Body of pancreas (tissue), 4 donors: ENCODE data around the gene PIP4P1. TPM values are rescaled to one million over a fixed set of nuclear protein-coding genes. Genes with fewer than 3 reads are reported as not detected.
"Not testable (repeated sequence)": the region's sequence is repeated elsewhere in the genome, so short reads cannot be mapped to it uniquely, and the experiment has no call there.

Experiments used
- ATAC-seq: fragments of 150-250 bp; one replicate; pipeline ENCODE4 v1.9.1; 2016
- DNase-seq, 4 donors: peaks; one replicate each; pipeline ENCODE4 v3.0.0-alpha.2; 2019
- H3K27ac ChIP-seq, 4 donors: fragments of 200-600 bp; sonication (generic); 1 replicate in 3 of 4; 2 replicates in 1 of 4; pipeline versions ENCODE4 v1.5.1 to v1.6.1; 2016 to 2019; ENCODE audit warnings: mild to moderate bottlenecking in 1 of 4, mixed read lengths in 1 of 4, moderate library complexity in 1 of 4
- H3K27me3 ChIP-seq, 2 donors: fragments of 200-600 bp; sonication (generic); one replicate each; pipeline ENCODE4 v1.6.0; 2016; ENCODE audit warnings: mild to moderate bottlenecking in 1 of 2
- H3K36me3 ChIP-seq, 2 donors: fragments of 200-600 bp; sonication (generic); replicated peaks in 1 of 2; 2 replicates each; pipeline ENCODE4 v1.5.1; 2016; ENCODE audit warnings: low read depth in 2 of 2; ENCODE audit not compliant: insufficient read depth in 1 of 2
- H3K4me1 ChIP-seq: fragments of 200-600 bp; sonication (generic); one replicate; pipeline ENCODE4 v1.6.0; 2016
- H3K4me3 ChIP-seq, 2 donors: fragments of 200-600 bp; sonication (generic); 1 replicate in 1 of 2; 2 replicates in 1 of 2; pipeline ENCODE4 v1.5.1; 2016 to 2019
- H3K9me3 ChIP-seq, 3 donors: fragments of 200-600 bp; sonication (generic); 1 replicate in 2 of 3; 2 replicates in 1 of 3; pipeline ENCODE4 v1.5.1; 2016
- POLR2A ChIP-seq, 3 donors: fragments of 450-650 bp; IDR thresholded peaks; one replicate each; pipeline ENCODE4 v1.6.1; 2016; ENCODE audit warnings: antibody characterized with exemption in 3 of 3, mild to moderate bottlenecking in 2 of 3
- WGBS, 2 donors: methylation state at CpG; one replicate each; pipeline ENCODE4 v1.1.5; 2017; 5-methylcytosine and 5-hydroxymethylcytosine counted together
- intact Hi-C: fragments of 100-400 bp; cut with DNase I; formaldehyde crosslinking; loops from one replicate; pipeline ENCODE4 v1.15.1; 2023
- total RNA-seq, 2 donors: library from RNA; depleted of rRNA; stranded (reverse); fragments of >200 nt; gene quantifications; one replicate each; pipeline ENCODE4 v1.1.0, GENCODE V29; 2016
- TF ChIP-seq, protein P1 (sequence below), 7 experiments: fragments of 450-650 bp in 4 of 7; fragments of 200-600 bp in 3 of 7; sonication (generic) in 3 of 7; IDR thresholded peaks; one replicate each; pipeline ENCODE4 v1.5.1; 2016 to 2019; ENCODE audit warnings: antibody characterized with exemption in 7 of 7

The PIP4P1 gene
- total RNA-seq, 2 donors from 2014 or later, result 12.2 to 12.5 TPM

DNA sequence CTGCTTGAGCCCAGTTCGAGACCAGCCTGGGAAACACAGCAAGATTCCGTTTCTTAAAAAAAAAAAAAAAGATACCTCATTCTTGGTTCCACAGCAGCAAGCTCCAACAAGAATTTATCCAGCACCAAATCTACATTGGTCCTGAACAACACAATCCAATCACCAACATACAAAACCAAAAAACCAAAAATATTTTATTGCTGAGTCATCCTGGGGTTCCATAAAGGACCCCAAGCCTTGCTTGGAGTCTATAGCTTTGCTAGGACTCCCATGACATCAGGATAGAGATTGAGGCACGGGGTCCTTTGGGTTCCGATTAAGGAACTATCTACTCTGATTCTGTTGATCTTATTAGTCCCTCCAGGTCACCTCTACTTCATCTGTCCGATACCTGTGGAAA lies 14.3 kb downstream of the PIP4P1 start:
- no peak overlapping the region for H3K27ac ChIP-seq
- WGBS, 2 donors, result 93 to 94% methylated on average over 5 of the region's 5 CpGs
- intact Hi-C loops, result no loop called here
- H3K27me3 ChIP-seq, result no peaks in the 10 kb centered on the region
- peaks cover 27 to 32% of the 10 kb centered on the region in 2 donors for H3K36me3 ChIP-seq
- H3K4me3 ChIP-seq, result no peak overlapping the region
- DNase-seq (no peak), ATAC-seq (no peak)
- no peaks in the 10 kb centered on the region for H3K9me3 ChIP-seq
- H3K4me1 ChIP-seq, result no peaks in the 10 kb centered on the region
- TF ChIP-seq, protein P1, sequence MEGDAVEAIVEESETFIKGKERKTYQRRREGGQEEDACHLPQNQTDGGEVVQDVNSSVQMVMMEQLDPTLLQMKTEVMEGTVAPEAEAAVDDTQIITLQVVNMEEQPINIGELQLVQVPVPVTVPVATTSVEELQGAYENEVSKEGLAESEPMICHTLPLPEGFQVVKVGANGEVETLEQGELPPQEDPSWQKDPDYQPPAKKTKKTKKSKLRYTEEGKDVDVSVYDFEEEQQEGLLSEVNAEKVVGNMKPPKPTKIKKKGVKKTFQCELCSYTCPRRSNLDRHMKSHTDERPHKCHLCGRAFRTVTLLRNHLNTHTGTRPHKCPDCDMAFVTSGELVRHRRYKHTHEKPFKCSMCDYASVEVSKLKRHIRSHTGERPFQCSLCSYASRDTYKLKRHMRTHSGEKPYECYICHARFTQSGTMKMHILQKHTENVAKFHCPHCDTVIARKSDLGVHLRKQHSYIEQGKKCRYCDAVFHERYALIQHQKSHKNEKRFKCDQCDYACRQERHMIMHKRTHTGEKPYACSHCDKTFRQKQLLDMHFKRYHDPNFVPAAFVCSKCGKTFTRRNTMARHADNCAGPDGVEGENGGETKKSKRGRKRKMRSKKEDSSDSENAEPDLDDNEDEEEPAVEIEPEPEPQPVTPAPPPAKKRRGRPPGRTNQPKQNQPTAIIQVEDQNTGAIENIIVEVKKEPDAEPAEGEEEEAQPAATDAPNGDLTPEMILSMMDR (IDR thresholded peaks at IDR 0.05), result no peak

DNA sequence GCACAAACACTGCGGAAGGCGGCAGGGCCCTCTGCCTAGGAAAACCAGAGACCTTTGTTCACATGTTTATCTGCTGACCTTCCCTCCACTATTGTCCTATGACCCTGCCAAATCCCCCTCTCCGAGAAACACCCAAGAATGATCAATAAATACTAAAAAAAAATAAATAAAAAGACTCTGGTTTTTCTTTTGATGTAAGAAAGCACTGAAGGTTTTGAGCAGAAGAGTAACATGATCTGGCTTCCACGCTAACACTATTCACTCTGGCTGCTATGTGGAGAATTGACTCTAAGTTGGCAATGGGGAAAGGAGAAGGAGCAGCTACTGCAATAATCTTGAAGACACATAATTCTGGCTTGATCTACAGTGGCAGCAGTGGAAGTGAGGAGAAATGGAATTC lies 17.6 kb downstream of the PIP4P1 start:
- H3K27me3 ChIP-seq, ATAC-seq, H3K4me1 ChIP-seq, H3K9me3 ChIP-seq, H3K4me3 ChIP-seq, H3K27ac ChIP-seq, intact Hi-C loops, DNase-seq: not testable (repeated sequence)
- H3K36me3 ChIP-seq, result peaks cover 17 to 22% of the 10 kb centered on the region in 2 donors
- 53 to 65% methylated on average over 4 of the region's 4 CpGs for WGBS, 2 donors

GRCh38 chr14:20441461-20441860 lies 19.8 kb downstream of the PIP4P1 start:
- no peak for DNase-seq
- Histone ChIP-seq H3K27ac (no peak overlapping the region), H3K36me3 (peaks cover under 1 to 8% of the 10 kb centered on the region in 2 donors), H3K27me3 (no peaks in the 10 kb centered on the region), H3K9me3 (no peaks in the 10 kb centered on the region), H3K4me1 (no peaks in the 10 kb centered on the region), H3K4me3 (no peak overlapping the region)
- TF ChIP-seq, protein P1 (IDR thresholded peaks at IDR 0.05), result no peak
- TF ChIP-seq POLR2A (IDR thresholded peaks at IDR 0.05), result no peak
- intact Hi-C loops, result no loop called here
- 90% methylated on average over 2 of the region's 2 CpGs for WGBS, 2 donors
- no peak for ATAC-seq

DNA sequence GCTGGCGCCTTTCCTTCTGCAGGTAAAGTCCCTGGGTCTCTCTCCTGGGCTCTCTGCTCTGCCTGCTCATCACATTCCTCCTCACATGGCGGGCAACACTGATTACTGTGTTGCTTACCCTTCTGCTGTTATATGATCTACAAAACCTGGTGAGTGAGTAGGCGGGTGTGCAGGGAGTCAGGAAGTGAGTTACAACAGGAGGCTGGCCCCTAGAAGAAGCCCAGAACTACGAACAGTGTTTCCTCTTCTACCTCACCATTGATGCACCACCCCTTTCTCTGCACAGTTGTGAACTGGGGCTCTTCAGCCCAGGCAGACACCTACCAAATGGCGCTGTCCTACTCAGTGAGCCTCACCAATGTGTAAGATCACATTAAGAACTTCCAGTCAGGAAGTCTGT lies 20.4 kb downstream of the PIP4P1 start:
- no peak for TF ChIP-seq POLR2A (IDR thresholded peaks at IDR 0.05)
- no peak overlapping the region for H3K4me3 ChIP-seq
- H3K9me3 ChIP-seq, result no peaks in the 10 kb centered on the region
- no peak overlapping the region for H3K27ac ChIP-seq
- no peaks in the 10 kb centered on the region for H3K27me3 ChIP-seq
- 66 to 70% methylated on average over 5 of the region's 5 CpGs for WGBS, 2 donors
- no peak for DNase-seq
- peaks cover 0 to 2% of the 10 kb centered on the region in 2 donors for H3K36me3 ChIP-seq
- intact Hi-C loops, result no loop called here
- H3K4me1 ChIP-seq, result no peaks in the 10 kb centered on the region
- no peak for ATAC-seq

GRCh38 chr14:20440465-20440864 lies 20.8 kb downstream of the PIP4P1 start:
- DNase-seq (no peak), ATAC-seq (no peak)
- Histone ChIP-seq H3K4me3 (no peak overlapping the region), H3K27me3 (no peaks in the 10 kb centered on the region), H3K9me3 (no peaks in the 10 kb centered on the region), H3K36me3 (no peaks in the 10 kb centered on the region), H3K27ac (no peak overlapping the region), H3K4me1 (no peaks in the 10 kb centered on the region)
- 64 to 77% methylated on average over 4 to 5 of the region's 5 CpGs for WGBS, 2 donors
- TF ChIP-seq, protein P1 (IDR thresholded peaks at IDR 0.05), result no peak
- TF ChIP-seq POLR2A (IDR thresholded peaks at IDR 0.05), result no peak
- intact Hi-C loops, result no loop called here

- 77 to 78% methylated on average over 7 of the region's 7 CpGs for whole genome bisulfite sequencing, 2 donors
- intact Hi-C loops, result no loop called here
- no peaks in the 10 kb centered on the region for H3K27me3 ChIP-seq
- DNase-seq, result no peak
- H3K36me3 ChIP-seq, result no peaks in the 10 kb centered on the region
- H3K9me3 ChIP-seq, result no peaks in the 10 kb centered on the region
- no peak overlapping the region for H3K4me3 ChIP-seq
- ATAC-seq, result no peak
- H3K27ac ChIP-seq, result no peak overlapping the region
- TF ChIP-seq POLR2A (IDR thresholded peaks at IDR 0.05), result no peak
- TF ChIP-seq, protein P1 (IDR thresholded peaks at IDR 0.05), result no peak
- no peaks in the 10 kb centered on the region for H3K4me1 ChIP-seq
Measured at GRCh38 chr14:20438664-20439063, 22.6 kb downstream of the PIP4P1 start.
